ENCODE measurements around the gene FHOD1. TPM values are rescaled to one million over a fixed set of nuclear protein-coding genes. Genes with fewer than 3 reads are reported as not detected.

FHOD1 gene
- total RNA-seq, 1 donor from 2014 or later = 22.1 TPM

- DNase-seq (ENCODE audit: low read depth, low spot score) = no peak
These were observed 37.7 kb downstream of the FHOD1 start for GRCh38 chr16:67209565-67209964.

GRCh38 chr16:67208154-67208896, 39.0 kb downstream of the FHOD1 start:
- DNase-seq (ENCODE audit: low read depth, low spot score) = no peak

- DNase-seq (ENCODE audit: low read depth, low spot score) = no peak
These were observed 39.8 kb downstream of the FHOD1 start for GRCh38 chr16:67207249-67208091.

GRCh38 chr16:67206838-67207248, 40.4 kb downstream of the FHOD1 start:
- no peak for DNase-seq (ENCODE audit: low read depth, low spot score)

GRCh38 chr16:67206129-67206837, 41.0 kb downstream of the FHOD1 start:
- DNase-seq (ENCODE audit: low read depth, low spot score) = no peak

GRCh38 chr16:67204076-67204475, 43.2 kb downstream of the FHOD1 start:
- no peak for DNase-seq (ENCODE audit: low read depth, low spot score)

- DNase-seq (ENCODE audit: low read depth, low spot score) = no peak
These were observed 44.3 kb downstream of the FHOD1 start for GRCh38 chr16:67202956-67203493.

- no peak for DNase-seq (ENCODE audit: low read depth, low spot score)
These were observed 44.9 kb downstream of the FHOD1 start for GRCh38 chr16:67202426-67202825.

- DNase-seq (ENCODE audit: low read depth, low spot score) = no peak
These were observed 45.6 kb downstream of the FHOD1 start for GRCh38 chr16:67201411-67202345.

GRCh38 chr16:67200491-67200890, 46.8 kb downstream of the FHOD1 start:
- DNase-seq (ENCODE audit: low read depth, low spot score) = no peak

- no peak for DNase-seq (ENCODE audit: low read depth, low spot score)
These were observed 47.5 kb downstream of the FHOD1 start for GRCh38 chr16:67199808-67200198.

GRCh38 chr16:67199011-67199807, 48.1 kb downstream of the FHOD1 start, which contains the start of gene ELMO3:
TSS of gene ELMO3 (plus strand) at chr16:67199131. CDS start at chr16:67199327, 196 bp downstream.
- DNase-seq (ENCODE audit: low read depth, low spot score) = no peak

- DNase-seq (ENCODE audit: low read depth, low spot score) = no peak
These were observed 49.0 kb downstream of the FHOD1 start for GRCh38 chr16:67198238-67198734.

GRCh38 chr16:67197704-67198103, 49.6 kb downstream of the FHOD1 start:
- no peak for DNase-seq (ENCODE audit: low read depth, low spot score)

GRCh38 chr16:67196881-67197280, 50.4 kb downstream of the FHOD1 start:
- DNase-seq (ENCODE audit: low read depth, low spot score) = no peak

GRCh38 chr16:67195676-67196075, 51.6 kb downstream of the FHOD1 start:
- DNase-seq (ENCODE audit: low read depth, low spot score) = no peak

GRCh38 chr16:67194260-67194659, 53.0 kb downstream of the FHOD1 start:
- DNase-seq (ENCODE audit: low read depth, low spot score) = no peak

- no peak for DNase-seq (ENCODE audit: low read depth, low spot score)
These were observed 53.7 kb downstream of the FHOD1 start for GRCh38 chr16:67193536-67193935.

- DNase-seq (ENCODE audit: low read depth, low spot score) = no peak
These were observed 54.4 kb downstream of the FHOD1 start for GRCh38 chr16:67192781-67193361.

Data from pulmonary artery endothelial cell (primary cell).